Bone marrow (tissue), 2 donors: Measurements from ENCODE around the gene UBXN10.

Experiments used
- DNase-seq, 2 donors: peaks; one replicate each; lab custom pipeline; 2025; lab: John Stamatoyannopoulos, UW

UBXN10 gene

GRCh38 chr1:20237646-20238045 is 51.8 kb downstream of the UBXN10 start:
- no peak for DNase-seq

- DNase-seq, result no peak
These were observed 54.1 kb downstream of the UBXN10 start for GRCh38 chr1:20240012-20240411.

GRCh38 chr1:20242890-20243479 is 57.1 kb downstream of the UBXN10 start:
- DNase-seq, result no peak
